ENCODE measurements around the gene TNNT3. TPM values are rescaled to one million over a fixed set of nuclear protein-coding genes. Genes with fewer than 3 reads are reported as not detected.

The TNNT3 gene
- total RNA-seq, 4 donors from 2014 or later: 1.7 to 4.1 (median 2.6) TPM; not detected in 1

- no peaks in the 10 kb centered on the region for H3K36me3 ChIP-seq
- no peaks in the 10 kb centered on the region for H3K4me1 ChIP-seq
- TF ChIP-seq POLR2A (IDR thresholded peaks at IDR 0.05) (no peak), CTCF (IDR thresholded peaks at IDR 0.05) (no peak)
- H3K27ac ChIP-seq: no peak overlapping the region
- DNase-seq: no peak
- intact Hi-C loops (cut with DNase I): no loop called here
- H3K27me3 ChIP-seq: no peaks in the 10 kb centered on the region
- H3K9me3 ChIP-seq: no peaks in the 10 kb centered on the region
- no CpG with 5 or more reads among the region's 13 CpGs for WGBS, 2 donors
- no peak overlapping the region for H3K4me3 ChIP-seq (replicated peaks in 1 of 3)
These were observed 55.7 kb downstream of the TNNT3 start for GRCh38 chr11:1975185-1975584.

DNA sequence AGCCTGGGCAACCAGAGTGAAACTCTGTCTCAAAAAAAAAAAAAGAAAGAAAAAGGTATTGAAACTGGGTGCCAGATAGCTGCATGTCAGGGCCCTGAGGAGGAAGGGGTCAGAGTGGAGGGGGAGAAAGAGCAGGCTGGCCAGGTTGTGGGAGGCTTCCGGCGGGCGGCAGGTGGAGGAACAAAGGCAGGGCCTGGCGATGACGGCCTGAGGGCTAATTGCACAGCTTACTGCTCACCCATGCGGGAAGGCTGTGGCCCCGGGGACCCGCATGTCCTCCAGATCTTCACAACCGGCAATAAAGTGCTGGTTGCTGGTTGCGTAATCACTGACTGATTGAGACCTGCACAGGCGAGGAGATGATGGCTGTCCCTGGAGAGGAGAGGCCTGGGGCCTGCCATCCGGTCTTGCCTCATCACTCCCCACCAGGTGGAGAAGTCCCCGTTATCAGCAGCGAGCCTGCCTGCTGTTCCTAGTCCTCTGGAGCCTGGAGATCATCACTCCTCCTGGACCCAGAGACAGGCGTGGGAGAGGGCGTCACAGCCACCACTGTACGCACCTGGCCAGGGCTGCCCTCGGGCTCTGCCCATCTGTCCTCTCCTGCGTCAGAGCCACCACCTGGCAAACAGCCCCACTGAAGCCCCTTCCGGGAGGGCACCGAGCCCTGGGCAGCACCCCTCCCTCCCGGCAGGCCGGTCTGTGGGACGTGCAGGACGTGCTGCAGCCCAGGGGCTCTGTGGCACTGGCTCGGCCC, 59.4 kb downstream of the TNNT3 start:
- H3K27ac ChIP-seq: no peak overlapping the region
- WGBS, 2 donors: no CpG with 5 or more reads among the region's 26 CpGs
- no peaks in the 10 kb centered on the region for H3K4me1 ChIP-seq
- no peaks in the 10 kb centered on the region for H3K9me3 ChIP-seq
- TF ChIP-seq POLR2A (IDR thresholded peaks at IDR 0.05) (no peak), CTCF (IDR thresholded peaks at IDR 0.05) (no peak)
- no peak for DNase-seq
- no peak overlapping the region for H3K4me3 ChIP-seq (replicated peaks in 1 of 3)
- H3K36me3 ChIP-seq: no peaks in the 10 kb centered on the region
- no peaks in the 10 kb centered on the region for H3K27me3 ChIP-seq
- intact Hi-C loops (cut with DNase I): no loop called here

DNA sequence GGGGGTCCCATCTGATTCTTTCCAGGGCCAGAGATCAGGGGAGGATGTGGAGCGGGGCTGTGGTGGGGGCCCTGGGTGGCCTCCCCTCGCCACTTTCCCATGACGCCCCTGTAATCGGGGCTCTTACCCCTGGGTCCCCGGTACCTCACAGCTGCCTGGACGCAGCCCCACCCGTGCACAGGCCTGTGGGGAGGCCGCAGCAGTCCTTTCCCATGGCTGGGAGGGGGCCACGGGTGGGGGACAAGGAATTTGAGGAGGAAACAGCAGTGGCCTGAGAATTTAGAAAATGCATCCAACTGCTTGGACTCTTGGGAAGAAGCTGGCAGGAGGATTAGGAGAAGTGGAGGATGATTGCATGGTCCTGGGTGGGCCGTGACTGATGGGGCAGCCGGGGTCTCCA, 60.1 kb downstream of the TNNT3 start:
- H3K4me1 ChIP-seq: no peaks in the 10 kb centered on the region
- intact Hi-C loops (cut with DNase I): no loop called here
- no peaks in the 10 kb centered on the region for H3K9me3 ChIP-seq
- H3K27ac ChIP-seq: no peak overlapping the region
- TF ChIP-seq CTCF (IDR thresholded peaks at IDR 0.05) (no peak), POLR2A (IDR thresholded peaks at IDR 0.05) (no peak)
- WGBS, 2 donors: no CpG with 5 or more reads among the region's 11 CpGs
- no peaks in the 10 kb centered on the region for H3K36me3 ChIP-seq
- no peak overlapping the region for H3K4me3 ChIP-seq (replicated peaks in 1 of 3)
- H3K27me3 ChIP-seq: no peaks in the 10 kb centered on the region
- DNase-seq: no peak

GRCh38 chr11:1982873-1983600, 63.5 kb downstream of the TNNT3 start:
- Histone ChIP-seq H3K4me3 (replicated peaks in 1 of 3) (no peak overlapping the region), H3K27ac (no peak overlapping the region), H3K4me1 (no peaks in the 10 kb centered on the region), H3K9me3 (no peaks in the 10 kb centered on the region), H3K36me3 (no peaks in the 10 kb centered on the region), H3K27me3 (no peaks in the 10 kb centered on the region)
- intact Hi-C loops (cut with DNase I): no loop called here
- TF ChIP-seq CTCF (IDR thresholded peaks at IDR 0.05) (no peak), POLR2A (IDR thresholded peaks at IDR 0.05) (no peak)
- DNase-seq: no peak
- WGBS, 2 donors: no CpG with 5 or more reads among the region's 26 CpGs

DNA sequence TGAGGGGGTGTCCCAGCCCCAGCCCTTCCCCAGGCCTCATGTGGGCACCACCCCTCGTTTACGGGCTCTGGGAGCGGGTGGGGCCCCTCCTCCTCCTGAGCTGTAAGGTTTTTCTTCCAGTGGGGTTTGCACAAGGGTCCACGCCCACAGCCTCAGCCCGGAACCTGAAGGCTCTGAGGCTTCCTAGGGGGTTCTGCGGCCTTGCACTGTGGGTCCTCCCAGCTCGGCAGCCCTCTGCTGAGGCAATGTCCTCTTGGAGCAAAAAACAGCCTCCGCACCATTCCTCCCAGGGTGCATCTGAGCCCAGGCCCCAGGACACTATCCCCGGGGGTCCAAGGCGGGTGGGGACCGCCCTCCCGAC, 64.1 kb downstream of the TNNT3 start:
- H3K27me3 ChIP-seq: no peaks in the 10 kb centered on the region
- H3K9me3 ChIP-seq: no peaks in the 10 kb centered on the region
- H3K4me1 ChIP-seq: no peaks in the 10 kb centered on the region
- no peak for DNase-seq
- TF ChIP-seq POLR2A (IDR thresholded peaks at IDR 0.05): no peak
- no peak for TF ChIP-seq CTCF (IDR thresholded peaks at IDR 0.05)
- H3K27ac ChIP-seq: no peak overlapping the region
- intact Hi-C loops (cut with DNase I): no loop called here
- no peaks in the 10 kb centered on the region for H3K36me3 ChIP-seq
- 90% methylated on average over 2 of the region's 12 CpGs; no CpG with 5 or more reads in 1 of the 2 donors for WGBS, 2 donors
- H3K4me3 ChIP-seq (replicated peaks in 1 of 3): no peak overlapping the region

Measured in thyroid gland (tissue), 4 donors.